Activated T-cell treated with anti-CD3 and anti-CD28 coated beads, Interleukin-2, amount 50 U/mL, for 48 hours (primary cell): ENCODE measurements around the gene ST14.
A peak's percentile ranks its signal among the peaks of the same experiment; 100 is the strongest.

Experiments used
- DNase-seq, 2 experiments: peaks; one replicate each; pipeline ENCODE4 v3.0.0-alpha.2; 2020

Gene ST14

GRCh38 chr11:130159657-130160497 lies at the start of gene ST14:
Gene ST14 (plus strand): TSS chr11:130159782. CDS start chr11:130159980, 198 bp downstream.
- DNase-seq = no peak

- no peak for DNase-seq
Measured at GRCh38 chr11:130110339-130111108, 49.1 kb upstream of the ST14 start.

GRCh38 chr11:130112071-130112830 lies 47.3 kb upstream of the ST14 start:
- DNase-seq = no peak

- no peak for DNase-seq
Measured at GRCh38 chr11:130114281-130114680, 45.3 kb upstream of the ST14 start.

- DNase-seq = no peak
Measured at GRCh38 chr11:130114726-130115125, 44.9 kb upstream of the ST14 start.

GRCh38 chr11:130115218-130115617 lies 44.4 kb upstream of the ST14 start:
- DNase-seq = no peak

GRCh38 chr11:130118165-130118564 lies 41.4 kb upstream of the ST14 start:
- no peak for DNase-seq

- DNase-seq = peak; percentile 30 to 38
Measured at GRCh38 chr11:130118636-130119387, 40.8 kb upstream of the ST14 start.

GRCh38 chr11:130120045-130120444 lies 39.5 kb upstream of the ST14 start:
- no peak for DNase-seq

- DNase-seq = peak in 1 of 2 experiments; percentile 28
Measured at GRCh38 chr11:130121445-130121978, 38.1 kb upstream of the ST14 start.

GRCh38 chr11:130122141-130122575 lies 37.4 kb upstream of the ST14 start:
- DNase-seq = peak; percentile 55 to 65

GRCh38 chr11:130123414-130124040 lies 36.1 kb upstream of the ST14 start:
- DNase-seq = no peak

- DNase-seq = no peak
Measured at GRCh38 chr11:130124096-130124495, 35.5 kb upstream of the ST14 start.

GRCh38 chr11:130125638-130126037 lies 33.9 kb upstream of the ST14 start:
- DNase-seq = no peak

GRCh38 chr11:130126516-130126915 lies 33.1 kb upstream of the ST14 start:
- DNase-seq = no peak

- DNase-seq = no peak
Measured at GRCh38 chr11:130127509-130127908, 32.1 kb upstream of the ST14 start.

GRCh38 chr11:130128626-130129025 lies 31.0 kb upstream of the ST14 start:
- no peak for DNase-seq

- DNase-seq = no peak
Measured at GRCh38 chr11:130129922-130130321, 29.7 kb upstream of the ST14 start.

GRCh38 chr11:130131961-130132850 lies 27.4 kb upstream of the ST14 start:
- DNase-seq = peak; percentile 48 to 62

GRCh38 chr11:130133716-130134115 lies 25.9 kb upstream of the ST14 start:
- DNase-seq = no peak

GRCh38 chr11:130136107-130136506 lies 23.5 kb upstream of the ST14 start:
- DNase-seq = no peak
